Gastroesophageal sphincter (tissue), 4 donors: ENCODE data around the gene ALDH1L1. TPM values are rescaled to one million over a fixed set of nuclear protein-coding genes. Genes with fewer than 3 reads are reported as not detected.

Experiments
- ATAC-seq: fragments of 150-250 bp; one replicate; pipeline ENCODE4 v1.9.1; 2016; ENCODE audit warnings: mild to moderate bottlenecking, moderate library complexity
- H3K27ac ChIP-seq, 4 donors: fragments of 200-600 bp; sonication (generic) in 3 of 4; 1 replicate in 3 of 4; 2 replicates in 1 of 4; pipeline ENCODE4 v1.5.1; 2016 to 2019
- H3K27me3 ChIP-seq: fragments of 200-600 bp; sonication (generic); one replicate; pipeline ENCODE4 v1.5.1; 2019
- H3K36me3 ChIP-seq, 2 donors: fragments of 200-600 bp; sonication (generic); one replicate each; pipeline ENCODE4 v1.5.1; 2019; ENCODE audit warnings: control low read depth in 1 of 2
- H3K4me1 ChIP-seq, 3 donors: fragments of 200-600 bp; sonication (generic); 1 replicate in 2 of 3; 2 replicates in 1 of 3; pipeline ENCODE4 v1.5.1; 2016 to 2019; ENCODE audit warnings: control low read depth in 2 of 3
- H3K4me3 ChIP-seq, 2 donors: fragments of 200-600 bp; sonication (generic); one replicate each; pipeline ENCODE4 v1.5.1; 2019; ENCODE audit warnings: mild to moderate bottlenecking in 1 of 2, moderate library complexity in 1 of 2
- H3K9me3 ChIP-seq, 3 donors: fragments of 200-600 bp; sonication (generic); one replicate each; pipeline ENCODE4 v1.5.1; 2017 to 2019; ENCODE audit warnings: control low read depth in 2 of 3
- EP300 ChIP-seq: sonication (generic); formaldehyde crosslinking; IDR thresholded peaks from one replicate; pipeline ENCODE4 v1.6.1; 2017; ENCODE audit warnings: antibody characterized with exemption, mild to moderate bottlenecking
- POLR2A ChIP-seq, 2 donors: fragments of 450-650 bp; IDR thresholded peaks; one replicate each; pipeline ENCODE4 v1.6.1; 2017; ENCODE audit warnings: antibody characterized with exemption in 2 of 2, mild to moderate bottlenecking in 2 of 2, moderate library complexity in 1 of 2
- POLR2AphosphoS5 ChIP-seq: sonication (generic); formaldehyde crosslinking; IDR thresholded peaks from one replicate; pipeline ENCODE4 v1.6.1; 2017; ENCODE audit warnings: antibody characterized with exemption
- WGBS, 2 donors: methylation state at CpG; one replicate each; pipeline ENCODE4 v1.1.5; 2018; ENCODE audit warnings: low coverage in 1 of 2; 5-methylcytosine and 5-hydroxymethylcytosine counted together
- total RNA-seq, 4 donors: library from RNA; depleted of rRNA; stranded (reverse); fragments of >200 nt; gene quantifications; one replicate each; pipeline ENCODE4 v1.1.0, GENCODE V29; 2016
- TF ChIP-seq, protein P1 (sequence below), 4 experiments: fragments of 200-600 bp in 2 of 4; fragments of 450-650 bp in 2 of 4; sonication (generic) in 1 of 4; IDR thresholded peaks; one replicate each; pipeline ENCODE4 v1.5.1; 2017 to 2019; ENCODE audit warnings: antibody characterized with exemption in 4 of 4, mild to moderate bottlenecking in 2 of 4, moderate library complexity in 2 of 4

ALDH1L1 gene
- total RNA-seq, 4 donors from 2014 or later = 16.3 to 67.9 (median 38.7) TPM

DNA sequence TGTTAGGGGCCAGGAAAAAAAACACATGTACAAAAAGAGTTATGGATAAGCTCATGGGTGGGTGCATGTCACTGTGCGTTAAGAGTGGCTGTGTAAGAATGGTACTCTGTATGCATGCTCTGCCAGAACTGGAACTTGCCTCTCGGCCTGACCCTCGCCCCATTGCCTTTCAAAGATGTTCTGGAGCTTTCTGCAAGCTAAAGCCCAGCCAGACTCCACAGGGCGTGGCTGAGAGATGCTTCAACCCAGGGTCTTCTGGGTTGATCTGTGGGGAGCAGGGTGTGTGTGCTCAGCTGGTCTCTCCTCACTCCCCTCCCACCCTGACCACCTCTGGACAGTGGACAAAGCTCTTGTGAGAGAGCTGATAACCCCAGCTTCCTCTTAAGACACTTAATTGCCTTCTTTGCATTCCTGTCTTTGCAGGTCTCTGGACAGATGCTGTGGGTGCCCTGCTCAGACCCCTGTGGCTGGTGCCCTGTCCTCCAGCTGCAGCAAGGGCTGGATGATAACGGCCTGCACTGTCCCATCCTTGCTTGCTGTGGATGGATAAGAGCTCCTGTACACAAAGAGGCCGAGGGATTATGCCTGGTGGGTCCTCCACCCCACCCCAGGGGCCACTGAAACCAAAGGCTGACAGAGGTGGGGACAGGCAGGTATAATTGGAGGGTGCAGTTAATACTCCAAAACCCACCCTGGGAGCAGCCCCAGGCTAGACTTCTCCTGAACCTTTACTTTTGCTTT, 28.7 kb downstream of the ALDH1L1 start:
- Histone ChIP-seq H3K9me3 (no peaks in the 10 kb centered on the region), H3K27ac (no peak overlapping the region), H3K4me1 (no peaks in the 10 kb centered on the region), H3K36me3 (peaks cover 0 to 63% of the 10 kb centered on the region in 2 donors), H3K4me3 (no peak overlapping the region), H3K27me3 (no peaks in the 10 kb centered on the region)
- no peak for ATAC-seq
- WGBS, 2 donors = 80 to 92% methylated on average over 2 to 4 of the region's 6 CpGs
- TF ChIP-seq EP300 (no peak), POLR2A (IDR thresholded peaks at IDR 0.05) (no peak), POLR2AphosphoS5 (no peak)

DNA sequence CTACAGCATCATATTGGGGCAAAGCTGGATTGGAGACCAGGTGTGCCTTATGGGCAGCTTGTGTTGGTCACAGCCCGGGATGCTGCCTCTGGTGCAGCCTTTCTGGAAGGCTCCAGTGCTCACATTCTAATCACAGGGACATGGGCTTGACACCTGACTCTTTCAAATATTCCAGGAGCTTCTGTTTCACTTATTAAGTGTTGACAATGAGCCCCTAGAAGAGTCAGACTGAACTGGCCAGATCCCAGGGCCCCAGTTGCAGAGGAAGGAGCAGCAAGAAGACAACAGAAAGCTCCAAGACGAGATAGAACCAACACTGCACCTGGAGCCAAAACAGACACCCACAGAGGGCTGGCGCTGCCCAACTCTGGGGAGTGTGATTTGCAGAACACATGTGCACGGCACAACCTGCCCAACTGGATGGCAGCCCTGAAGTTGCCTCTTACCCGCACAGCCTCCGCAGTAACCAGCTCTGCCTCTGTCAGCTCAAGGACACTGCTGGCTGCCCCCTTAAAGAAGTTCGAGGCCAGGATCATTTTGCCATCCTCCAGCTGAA, 30.3 kb downstream of the ALDH1L1 start:
- ATAC-seq = no peak
- H3K4me1 ChIP-seq = no peaks in the 10 kb centered on the region
- TF ChIP-seq, protein P1, sequence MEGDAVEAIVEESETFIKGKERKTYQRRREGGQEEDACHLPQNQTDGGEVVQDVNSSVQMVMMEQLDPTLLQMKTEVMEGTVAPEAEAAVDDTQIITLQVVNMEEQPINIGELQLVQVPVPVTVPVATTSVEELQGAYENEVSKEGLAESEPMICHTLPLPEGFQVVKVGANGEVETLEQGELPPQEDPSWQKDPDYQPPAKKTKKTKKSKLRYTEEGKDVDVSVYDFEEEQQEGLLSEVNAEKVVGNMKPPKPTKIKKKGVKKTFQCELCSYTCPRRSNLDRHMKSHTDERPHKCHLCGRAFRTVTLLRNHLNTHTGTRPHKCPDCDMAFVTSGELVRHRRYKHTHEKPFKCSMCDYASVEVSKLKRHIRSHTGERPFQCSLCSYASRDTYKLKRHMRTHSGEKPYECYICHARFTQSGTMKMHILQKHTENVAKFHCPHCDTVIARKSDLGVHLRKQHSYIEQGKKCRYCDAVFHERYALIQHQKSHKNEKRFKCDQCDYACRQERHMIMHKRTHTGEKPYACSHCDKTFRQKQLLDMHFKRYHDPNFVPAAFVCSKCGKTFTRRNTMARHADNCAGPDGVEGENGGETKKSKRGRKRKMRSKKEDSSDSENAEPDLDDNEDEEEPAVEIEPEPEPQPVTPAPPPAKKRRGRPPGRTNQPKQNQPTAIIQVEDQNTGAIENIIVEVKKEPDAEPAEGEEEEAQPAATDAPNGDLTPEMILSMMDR (IDR thresholded peaks at IDR 0.05) = no peak
- TF ChIP-seq POLR2A (IDR thresholded peaks at IDR 0.05) (no peak), EP300 (no peak), POLR2AphosphoS5 (no peak)
- 83% methylated on average over 3 of the region's 7 CpGs; no CpG with 5 or more reads in 1 of the 2 donors for WGBS, 2 donors
- H3K4me3 ChIP-seq = no peak overlapping the region
- peaks cover 0 to 53% of the 10 kb centered on the region in 2 donors for H3K36me3 ChIP-seq
- no peak overlapping the region for H3K27ac ChIP-seq
- H3K27me3 ChIP-seq = no peaks in the 10 kb centered on the region
- no peaks in the 10 kb centered on the region for H3K9me3 ChIP-seq

DNA sequence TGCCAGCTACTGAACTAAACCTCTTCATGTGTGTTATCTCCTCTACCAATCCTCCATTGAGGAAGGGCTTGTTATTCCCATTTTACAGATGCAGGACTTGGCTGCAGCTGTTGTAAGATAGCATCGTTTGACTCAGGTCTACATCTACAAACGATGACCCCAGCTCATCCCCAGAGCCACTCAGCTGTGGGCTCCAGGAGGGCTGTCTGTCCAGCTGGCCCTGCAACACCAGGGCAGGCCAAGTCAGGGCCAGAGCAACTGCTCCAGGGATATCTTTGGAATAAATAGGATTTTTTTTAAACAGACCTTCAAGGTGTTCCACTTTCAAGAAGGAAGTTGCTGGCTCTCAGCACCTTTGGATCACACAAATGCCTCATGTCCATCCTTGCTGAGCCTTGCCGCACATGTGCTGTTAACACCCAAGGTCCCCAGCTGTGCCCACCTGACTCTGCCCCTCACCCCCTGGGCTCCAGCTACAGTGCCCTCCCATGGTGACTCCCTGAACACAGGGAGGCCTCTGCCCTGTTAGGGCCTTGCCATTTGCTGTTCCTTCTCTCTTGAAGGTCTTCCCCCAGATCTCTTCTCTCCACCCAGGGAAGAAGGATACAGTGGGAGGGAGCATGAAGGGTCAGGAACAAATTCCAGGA, 31.0 kb downstream of the ALDH1L1 start:
- H3K27ac ChIP-seq = no peak overlapping the region
- H3K27me3 ChIP-seq = no peaks in the 10 kb centered on the region
- no peak overlapping the region for H3K4me3 ChIP-seq
- TF ChIP-seq EP300 = no peak
- no peak for TF ChIP-seq POLR2AphosphoS5
- TF ChIP-seq, protein P1 (IDR thresholded peaks at IDR 0.05) = no peak
- TF ChIP-seq POLR2A (IDR thresholded peaks at IDR 0.05) = no peak
- no peaks in the 10 kb centered on the region for H3K9me3 ChIP-seq
- no peak for ATAC-seq
- 89% methylated on average over 3 of the region's 3 CpGs; no CpG with 5 or more reads in 1 of the 2 donors for WGBS, 2 donors
- no peaks in the 10 kb centered on the region for H3K4me1 ChIP-seq
- H3K36me3 ChIP-seq = peaks cover 0 to 46% of the 10 kb centered on the region in 2 donors

DNA sequence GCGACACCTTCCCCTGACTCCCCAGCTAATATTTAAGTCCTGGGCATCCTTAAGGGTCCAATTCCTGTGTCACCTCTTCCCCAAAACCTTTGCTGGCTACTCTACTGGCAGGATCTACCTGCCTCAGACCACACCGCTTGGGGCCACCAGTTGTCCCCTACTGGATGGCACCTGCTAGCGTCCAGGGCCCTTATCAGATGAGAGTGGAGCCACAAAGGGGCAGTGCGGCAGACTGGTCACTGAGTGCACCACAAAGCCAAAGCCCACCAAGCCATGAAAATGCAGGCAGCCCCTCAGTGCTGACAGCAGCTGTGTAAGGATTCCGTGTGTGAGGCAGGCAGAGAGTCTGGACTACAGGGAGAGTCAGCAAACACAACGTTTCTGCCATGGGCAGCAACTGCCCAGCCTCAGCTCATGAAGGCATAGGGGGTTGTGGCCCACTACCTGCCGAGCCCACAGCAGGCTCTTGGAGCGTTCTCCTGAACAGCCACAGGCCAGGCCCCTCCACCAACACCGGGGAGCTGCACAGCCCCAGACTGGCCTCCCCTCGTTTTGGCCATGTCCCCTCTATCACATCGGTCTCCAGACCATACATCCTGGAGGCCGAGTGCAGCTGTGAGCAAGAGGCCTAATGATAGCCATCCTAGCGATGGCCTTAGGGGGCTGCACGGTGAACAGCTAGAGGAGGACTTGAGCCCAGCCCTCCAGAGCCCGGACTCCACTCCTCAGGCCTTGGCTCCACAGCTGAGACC, 32.3 kb downstream of the ALDH1L1 start:
- no peak overlapping the region for H3K4me3 ChIP-seq
- H3K27me3 ChIP-seq = no peaks in the 10 kb centered on the region
- TF ChIP-seq EP300 (no peak), POLR2AphosphoS5 (no peak), POLR2A (IDR thresholded peaks at IDR 0.05) (no peak)
- TF ChIP-seq, protein P1 (IDR thresholded peaks at IDR 0.05) = no peak
- no peak overlapping the region for H3K27ac ChIP-seq
- peaks cover 0 to 34% of the 10 kb centered on the region in 2 donors for H3K36me3 ChIP-seq
- H3K9me3 ChIP-seq = no peaks in the 10 kb centered on the region
- peak; percentile 4 for ATAC-seq
- WGBS, 2 donors = 74 to 88% methylated on average over 4 to 6 of the region's 15 CpGs
- no peaks in the 10 kb centered on the region for H3K4me1 ChIP-seq
